HG03521 (cell line): ENCODE results near the gene SGMS1.
"Not testable (repeated sequence)": the region's sequence is repeated elsewhere in the genome, so short reads cannot be mapped to it uniquely, and the experiment has no call there.

Experiments used
- ATAC-seq: cut with Tn5 transposase; IDR thresholded peaks from one replicate; pipeline ENCODE4 v1.9.1; 2021; ENCODE audit warnings: mild to moderate bottlenecking, moderate library complexity; ENCODE audit not compliant: unreplicated experiment

The SGMS1 gene

DNA sequence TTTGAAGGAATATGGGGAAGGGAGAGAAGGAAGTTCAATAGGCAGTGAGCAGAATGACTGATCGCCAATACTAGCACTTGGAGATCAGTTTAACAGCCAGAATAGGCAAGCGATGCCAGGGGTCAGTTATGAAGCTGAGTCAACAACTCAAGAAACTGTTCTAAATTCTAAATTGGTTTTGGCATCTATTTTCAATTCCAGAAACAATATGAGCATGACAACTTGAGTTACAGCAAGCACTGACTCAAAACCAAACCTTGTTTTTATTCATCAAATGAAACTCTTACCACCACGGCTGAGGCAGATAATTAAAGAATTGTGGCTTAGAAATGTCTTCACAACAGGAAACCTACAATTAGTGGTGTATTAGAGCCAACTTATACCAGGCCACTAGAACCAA is 192.0 kb downstream of the SGMS1 start:
- peak; percentile 74 for ATAC-seq

DNA sequence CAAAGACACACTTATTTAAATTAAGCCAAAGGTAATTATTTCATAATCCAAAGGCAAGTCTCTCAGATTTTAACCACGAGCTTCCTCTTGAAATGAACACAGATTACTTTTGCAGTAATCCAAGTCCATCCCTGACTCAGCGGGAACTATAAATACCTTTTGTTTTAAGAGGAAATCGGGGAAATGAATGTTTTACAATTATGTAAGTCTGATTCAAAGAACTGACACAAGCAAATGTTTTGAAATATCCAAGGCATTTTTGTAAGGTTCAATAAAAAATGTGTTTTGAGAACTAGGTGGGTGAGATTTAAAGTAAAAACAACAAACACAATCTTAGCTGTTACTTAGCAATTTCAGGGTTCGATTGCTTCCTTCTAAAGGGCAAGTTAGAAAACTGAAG is 192.6 kb downstream of the SGMS1 start:
- ATAC-seq = no peak

DNA sequence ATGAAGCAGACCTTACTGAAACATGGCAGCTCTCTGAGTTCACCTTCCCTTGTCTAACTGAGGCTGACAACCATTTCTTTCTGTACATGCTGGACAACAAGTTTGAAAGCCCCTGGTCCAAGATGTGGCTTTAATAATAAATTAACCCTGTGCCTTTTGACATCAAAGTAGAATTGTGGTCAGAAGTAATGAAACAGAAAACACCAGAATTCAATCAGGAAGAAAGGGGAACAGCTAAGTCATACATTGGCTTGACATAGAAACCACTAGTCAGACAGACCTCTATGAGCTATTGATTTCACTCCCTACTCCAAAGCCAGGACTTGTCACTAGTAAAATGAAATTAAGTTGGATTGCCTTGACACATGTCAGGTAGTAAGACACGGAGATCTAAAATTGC is 197.3 kb downstream of the SGMS1 start:
- peak; percentile 65 for ATAC-seq

DNA sequence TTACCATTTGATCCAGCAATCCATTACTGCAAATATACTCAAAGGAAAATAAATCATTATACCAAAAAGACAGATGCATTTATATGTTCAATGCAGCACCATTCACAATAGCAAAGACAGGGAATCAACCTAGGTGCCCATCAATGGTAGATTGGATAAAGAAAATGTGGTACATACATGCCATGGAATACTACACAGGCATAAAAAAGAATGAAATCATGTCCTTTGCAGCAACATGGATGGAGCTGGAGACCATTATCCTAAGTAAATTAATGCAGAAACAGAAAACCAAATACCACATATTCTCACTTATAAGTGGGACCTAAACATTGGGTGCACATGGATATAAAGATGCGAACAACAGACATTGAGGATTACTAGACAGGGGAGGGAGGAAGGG is 198.5 kb downstream of the SGMS1 start:
- not testable (repeated sequence) for ATAC-seq

- no peak for ATAC-seq
Observed at GRCh38 chr10:50423448-50423847, 200.3 kb downstream of the SGMS1 start.

DNA sequence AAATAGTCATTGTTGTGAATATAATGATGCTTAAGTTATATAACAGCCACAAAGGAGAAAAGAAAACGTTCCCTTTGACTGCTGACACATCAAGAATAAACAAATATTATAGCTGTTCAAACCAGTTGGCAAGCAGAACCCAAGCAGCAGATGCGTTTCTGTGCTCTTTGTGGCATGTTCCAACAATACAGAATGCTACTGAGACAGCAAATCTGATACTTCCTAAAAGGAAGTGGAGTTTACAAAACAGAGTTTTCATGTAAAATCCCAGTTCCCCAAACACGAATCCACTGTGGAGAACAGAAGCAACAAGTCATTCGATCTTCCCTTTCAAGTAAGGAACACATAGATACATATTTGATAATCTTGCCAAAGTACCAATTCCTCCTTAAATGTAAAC is 201.5 kb downstream of the SGMS1 start:
- no peak for ATAC-seq

DNA sequence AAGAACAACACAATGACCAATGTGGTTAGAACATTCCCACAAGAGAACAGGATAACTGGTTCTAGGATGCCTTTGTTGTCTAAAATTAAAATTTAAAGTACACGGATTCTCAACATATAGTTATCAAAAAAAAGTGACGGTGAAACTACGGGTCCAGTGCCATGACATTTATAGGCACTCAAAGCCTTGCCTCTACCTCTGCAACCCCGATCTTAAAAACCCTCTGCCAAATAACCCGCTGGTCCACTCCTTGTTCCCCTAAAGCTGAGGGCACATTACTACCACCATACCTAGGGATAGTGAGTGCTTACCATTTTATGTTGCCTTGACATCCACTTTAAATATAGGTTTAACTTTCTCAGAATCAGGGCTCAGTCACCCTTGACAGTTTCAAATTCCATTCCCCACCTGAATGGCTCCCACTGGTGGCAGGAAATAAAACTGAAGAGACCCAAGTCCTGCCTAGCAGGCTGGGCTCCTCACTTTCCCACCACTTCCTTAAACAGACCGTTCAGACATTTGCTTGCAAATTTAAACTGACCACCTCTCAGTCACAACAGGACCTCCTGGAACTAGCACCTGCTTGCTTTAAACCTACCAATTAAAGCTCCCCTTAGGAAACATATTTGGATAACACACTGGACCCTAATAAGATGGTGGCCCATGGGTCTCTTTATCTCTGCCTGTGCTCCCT is 202.6 kb downstream of the SGMS1 start:
- ATAC-seq = peak; percentile 27

DNA sequence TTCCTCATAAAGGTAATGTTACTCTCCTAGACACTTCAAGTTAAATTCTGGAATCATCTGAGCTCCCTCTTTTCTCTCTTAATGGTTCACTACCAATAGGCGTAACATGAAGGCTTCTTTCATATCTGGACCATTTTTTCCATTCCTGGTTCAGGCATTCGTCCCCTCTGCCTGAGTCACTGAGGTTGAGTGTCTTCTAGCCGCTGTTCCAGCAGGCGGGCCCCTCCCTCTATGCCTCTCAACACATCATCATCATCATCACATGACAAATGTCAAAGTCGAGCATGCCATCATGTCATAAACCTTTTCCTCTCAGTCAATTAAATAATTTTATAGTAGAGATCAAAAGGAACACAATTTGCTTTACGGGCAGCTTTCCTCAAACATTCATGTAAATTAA is 203.6 kb downstream of the SGMS1 start:
- ATAC-seq = no peak

DNA sequence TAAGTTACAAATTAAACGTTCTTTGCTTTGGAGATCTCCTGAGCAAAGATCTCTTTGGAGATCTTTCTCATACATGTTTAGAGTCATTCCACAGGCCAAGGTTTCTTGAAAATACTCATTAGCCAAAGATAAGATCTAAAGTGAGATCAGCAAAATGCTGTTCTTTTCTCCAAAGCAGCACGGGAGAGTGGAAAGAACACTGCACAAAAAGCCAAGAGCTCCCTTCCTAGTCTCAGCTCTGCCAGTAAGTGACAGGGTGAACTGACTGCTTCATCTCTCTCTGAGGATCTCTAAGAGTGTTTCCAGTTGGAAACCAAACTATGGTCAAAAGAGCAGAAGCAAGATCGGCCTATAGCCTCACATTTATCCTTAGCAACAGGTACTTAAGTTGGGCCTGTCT is 204.0 kb downstream of the SGMS1 start:
- ATAC-seq = no peak

- no peak for ATAC-seq
Observed at GRCh38 chr10:50419091-50419490, 204.7 kb downstream of the SGMS1 start.

- ATAC-seq = peak; percentile 81
Observed at GRCh38 chr10:50417886-50418830, 205.6 kb downstream of the SGMS1 start.

GRCh38 chr10:50417486-50417885 is 206.3 kb downstream of the SGMS1 start:
- ATAC-seq = no peak

- ATAC-seq = no peak
Observed at GRCh38 chr10:50416881-50417280, 206.9 kb downstream of the SGMS1 start.

DNA sequence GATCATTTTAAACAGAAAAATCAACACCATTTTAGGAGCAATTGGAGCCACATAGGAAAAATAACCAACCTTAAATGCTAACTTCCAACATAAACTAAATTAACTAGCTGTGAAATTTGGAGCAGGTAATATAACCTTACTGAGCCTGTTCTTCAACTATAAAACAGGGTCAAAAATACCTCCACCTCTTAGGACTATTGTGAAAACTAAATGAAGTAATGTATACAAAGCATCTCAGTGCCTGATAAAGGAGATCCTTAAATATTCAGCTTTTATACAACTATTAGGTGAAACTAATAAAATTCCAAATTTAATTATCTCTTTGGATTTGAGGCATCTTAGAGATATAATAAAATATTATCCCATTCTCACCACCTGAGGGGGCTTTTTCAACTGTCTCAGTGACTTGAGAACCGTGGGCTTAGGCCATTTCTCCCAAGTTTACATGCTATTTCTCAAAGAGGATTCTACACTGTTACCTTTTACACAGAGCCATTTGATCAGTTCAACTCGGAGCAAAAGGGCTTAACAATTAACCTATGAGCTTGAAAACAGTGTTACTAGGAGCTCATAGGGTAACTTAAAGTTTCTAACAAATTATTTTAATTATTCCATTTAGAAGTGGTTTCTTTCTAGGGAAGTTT is 207.5 kb downstream of the SGMS1 start:
- ATAC-seq = no peak

DNA sequence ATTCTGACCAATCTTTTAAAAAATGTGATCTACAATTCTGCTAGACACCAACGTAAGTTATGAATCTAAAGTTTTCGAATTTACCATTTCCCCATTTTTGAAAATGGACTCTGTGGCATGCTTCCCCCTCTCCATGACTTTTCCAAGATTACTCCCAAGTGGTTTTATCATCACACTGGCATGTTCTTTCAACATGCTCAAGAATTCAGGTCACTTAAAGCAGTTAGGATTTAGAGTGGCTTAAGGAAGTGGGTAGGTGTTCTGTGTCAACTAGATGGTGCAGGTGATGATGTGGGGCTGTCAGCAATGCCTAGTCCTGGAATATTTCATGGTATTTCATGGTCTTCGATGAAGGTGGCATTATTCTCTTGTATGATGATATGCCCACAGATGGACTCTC is 208.5 kb downstream of the SGMS1 start:
- ATAC-seq = no peak

- ATAC-seq = no peak
Observed at GRCh38 chr10:50410066-50410811, 213.5 kb downstream of the SGMS1 start.

DNA sequence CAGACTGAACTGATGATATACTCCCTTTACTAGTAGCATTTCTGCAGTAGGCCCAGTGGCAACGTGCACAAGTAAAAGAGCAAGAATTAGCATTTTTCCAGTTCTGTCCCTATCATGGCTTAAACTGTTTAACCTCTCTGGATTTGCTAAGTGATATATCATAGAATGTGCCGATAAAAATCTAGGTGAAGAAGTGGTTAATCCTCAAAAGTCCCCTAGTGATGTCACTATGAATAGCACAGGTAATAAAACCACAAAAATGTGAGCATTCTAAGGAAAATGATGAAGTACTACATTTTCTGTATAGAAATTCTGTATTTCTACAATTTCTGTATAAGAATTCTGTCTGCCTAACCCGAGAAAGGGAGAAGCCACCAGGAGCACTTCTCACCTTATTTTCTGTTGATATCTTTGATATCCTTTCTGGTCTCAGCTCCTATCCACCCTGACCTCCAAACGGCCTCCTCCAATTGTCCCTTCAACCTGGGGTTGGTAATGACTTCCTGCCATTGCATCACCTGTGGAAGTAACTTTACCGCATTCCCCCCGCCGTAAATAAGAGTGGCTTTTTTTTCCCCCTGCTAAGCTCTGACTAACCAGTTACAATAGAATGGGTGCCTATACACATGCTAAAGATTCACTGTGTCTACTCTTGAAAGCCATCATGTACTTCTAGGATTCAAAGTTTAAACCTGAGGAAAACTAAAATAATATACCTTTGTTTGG is 216.5 kb downstream of the SGMS1 start:
- ATAC-seq = no peak

DNA sequence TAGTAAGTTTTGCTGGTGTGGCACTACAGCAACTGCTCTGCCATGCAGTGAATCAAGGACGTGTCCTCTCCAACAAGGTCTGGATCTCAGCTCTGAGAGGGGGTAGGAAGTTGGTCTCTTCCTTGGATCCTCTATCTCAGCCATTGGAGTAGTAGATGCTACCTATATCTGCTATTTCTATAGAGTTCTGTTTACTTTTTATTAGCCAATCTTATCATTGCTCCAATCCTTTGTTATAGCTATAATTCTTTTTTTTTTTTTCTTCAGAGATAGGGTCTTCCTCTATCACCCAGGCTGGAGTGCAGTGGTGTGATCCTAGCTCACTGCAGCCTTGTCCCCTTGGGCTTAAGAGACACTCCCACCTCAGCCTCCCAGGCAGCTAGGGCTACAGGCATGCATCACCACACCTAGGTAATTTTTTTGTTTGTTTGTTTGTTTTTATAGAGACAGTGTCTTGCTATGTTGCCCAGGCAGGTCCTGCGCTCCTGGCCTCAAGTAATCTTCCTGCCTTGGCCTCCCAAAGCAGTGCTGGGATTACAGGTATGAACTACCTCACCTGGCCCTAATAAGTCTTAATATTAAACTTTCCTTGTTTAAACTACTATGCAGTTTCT is 217.2 kb downstream of the SGMS1 start:
- ATAC-seq = no peak

GRCh38 chr10:50405723-50406122 is 218.0 kb downstream of the SGMS1 start:
- ATAC-seq = no peak
